COLO829 (cell line): ENCODE measurements around the gene NUDC.
"Not testable (repeated sequence)": the region's sequence is repeated elsewhere in the genome, so short reads cannot be mapped to it uniquely, and the experiment has no call there.

ENCODE experiments used
- DNase-seq: peaks from one replicate; pipeline ENCODE4 v3.0.0; 2012; ENCODE audit warnings: low spot score

The NUDC gene

DNA sequence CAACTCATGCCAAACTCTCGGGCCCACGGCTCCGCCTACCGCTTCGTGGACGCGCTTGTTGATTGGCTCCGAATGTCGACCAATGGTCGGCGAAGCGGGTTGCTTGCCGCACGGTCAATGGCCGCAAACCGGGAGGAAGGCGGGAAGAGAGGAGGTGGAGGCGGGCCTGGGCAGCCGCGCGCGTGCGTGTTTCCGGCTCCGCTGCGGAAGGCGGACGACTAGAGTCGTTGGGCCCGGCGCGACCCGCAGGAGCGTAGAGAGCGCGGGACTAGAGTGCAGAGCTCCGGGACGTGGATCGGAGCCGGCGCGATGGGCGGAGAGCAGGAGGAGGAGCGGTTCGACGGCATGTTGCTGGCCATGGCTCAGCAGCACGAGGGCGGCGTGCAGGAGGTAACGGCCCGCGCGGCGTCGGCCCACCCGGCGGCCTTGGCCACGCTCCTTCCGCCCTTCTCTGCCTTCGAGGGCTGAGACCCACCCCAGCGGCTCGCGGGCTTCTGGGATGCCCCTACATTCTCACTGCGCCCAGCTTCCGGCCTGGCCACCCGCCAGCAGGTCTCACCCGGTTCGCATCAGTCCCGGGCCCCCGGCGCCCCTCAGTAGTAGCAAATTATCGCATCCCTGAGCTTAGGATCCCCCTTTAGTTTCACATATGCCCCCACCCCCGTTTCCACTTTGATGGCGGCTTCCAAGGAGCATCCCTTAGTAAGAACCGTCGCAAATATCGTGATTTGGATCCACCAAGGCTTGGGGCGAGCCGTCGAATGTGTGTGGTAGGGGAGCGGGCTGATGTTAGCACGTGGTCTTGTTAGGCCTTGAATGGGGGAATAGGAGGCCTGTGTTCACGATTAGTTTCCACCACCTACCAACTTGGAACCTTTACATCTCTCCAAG is at the start of gene NUDC:
NUDC (plus strand) TSS at position 204 of the 891 bp plus-strand sequence; CDS start at position 310, 106 bp downstream.
- peak; percentile 98 for DNase-seq

DNA sequence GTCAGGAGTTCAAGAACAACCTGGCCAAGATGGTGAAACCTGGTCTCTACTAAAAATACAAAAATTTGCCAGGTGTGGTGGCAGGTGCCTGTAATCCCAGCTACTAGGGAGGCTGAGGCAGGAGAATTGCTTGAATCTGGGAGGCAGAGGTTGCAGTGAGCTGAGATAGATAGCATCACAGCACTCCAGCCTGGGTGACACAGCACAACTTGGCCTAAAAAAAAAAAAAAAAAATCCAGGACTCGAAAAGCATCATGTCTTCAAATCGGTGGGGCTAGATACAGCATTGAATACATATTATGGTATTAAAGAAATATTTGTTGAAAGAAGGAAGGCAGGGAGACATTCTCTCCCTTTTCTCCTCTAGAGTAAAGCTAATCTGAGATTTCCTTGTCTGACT is 48.4 kb upstream of the NUDC start:
- DNase-seq, result not testable (repeated sequence)

DNA sequence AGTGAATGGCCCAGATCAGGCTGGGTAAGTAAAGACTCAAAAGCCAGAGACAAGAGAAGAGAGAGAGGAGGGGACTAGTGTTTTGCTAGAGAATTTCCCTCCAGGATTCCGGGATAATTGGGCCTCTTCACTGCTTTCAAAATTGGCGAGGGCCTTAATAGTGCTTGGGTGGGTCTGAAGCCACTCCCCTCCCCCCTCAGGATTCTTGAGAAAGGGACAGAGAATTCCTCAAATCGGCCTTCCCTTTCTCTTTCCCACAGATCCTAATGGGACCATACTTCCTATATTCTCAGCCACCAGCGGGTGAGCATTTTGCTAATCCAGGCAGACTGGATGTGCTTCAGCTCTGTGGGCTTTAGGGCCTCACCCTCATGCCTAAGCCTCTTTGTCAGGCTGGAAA is 46.6 kb upstream of the NUDC start:
- no peak for DNase-seq

DNA sequence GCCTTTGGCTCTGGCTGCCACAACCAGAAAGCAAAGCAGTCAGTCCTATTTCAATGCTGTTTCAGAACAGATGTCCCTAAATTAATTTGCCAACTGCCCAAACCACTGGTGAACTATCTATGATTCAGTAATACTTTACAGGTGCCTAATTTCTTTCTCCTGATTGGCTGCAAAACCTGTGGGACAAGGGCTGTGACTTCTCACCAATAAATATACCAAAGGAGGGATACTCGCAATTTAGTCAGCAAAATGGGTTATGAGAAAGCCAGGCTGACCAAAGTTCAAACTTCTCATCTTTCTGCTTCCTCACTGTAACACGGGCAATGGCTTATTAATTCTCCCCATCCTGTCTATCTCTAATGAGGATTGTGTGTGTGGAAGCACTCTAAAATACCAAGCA is 44.2 kb upstream of the NUDC start:
- DNase-seq, result no peak

DNA sequence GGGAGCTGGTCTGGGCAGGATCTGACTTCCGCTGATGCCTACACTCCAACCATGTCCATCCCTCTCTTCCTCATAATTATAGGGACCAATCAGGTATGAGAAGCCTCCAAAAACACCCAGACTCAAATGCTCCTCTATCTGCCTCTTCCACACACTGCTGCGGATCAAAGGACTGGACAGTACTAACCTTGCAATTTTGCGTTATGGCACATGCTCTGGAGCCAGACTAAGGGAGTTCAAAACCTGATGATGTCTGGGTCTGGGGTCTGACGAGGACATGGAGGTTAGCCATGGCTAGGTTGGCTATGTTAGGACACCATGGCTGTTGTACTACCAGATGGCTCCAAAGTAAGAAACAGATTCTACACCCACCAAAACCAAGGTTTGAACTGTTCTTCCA is 41.8 kb upstream of the NUDC start:
- DNase-seq, result no peak

- DNase-seq, result not testable (repeated sequence)
Observed at GRCh38 chr1:26881611-26882010, 39.9 kb upstream of the NUDC start.

DNA sequence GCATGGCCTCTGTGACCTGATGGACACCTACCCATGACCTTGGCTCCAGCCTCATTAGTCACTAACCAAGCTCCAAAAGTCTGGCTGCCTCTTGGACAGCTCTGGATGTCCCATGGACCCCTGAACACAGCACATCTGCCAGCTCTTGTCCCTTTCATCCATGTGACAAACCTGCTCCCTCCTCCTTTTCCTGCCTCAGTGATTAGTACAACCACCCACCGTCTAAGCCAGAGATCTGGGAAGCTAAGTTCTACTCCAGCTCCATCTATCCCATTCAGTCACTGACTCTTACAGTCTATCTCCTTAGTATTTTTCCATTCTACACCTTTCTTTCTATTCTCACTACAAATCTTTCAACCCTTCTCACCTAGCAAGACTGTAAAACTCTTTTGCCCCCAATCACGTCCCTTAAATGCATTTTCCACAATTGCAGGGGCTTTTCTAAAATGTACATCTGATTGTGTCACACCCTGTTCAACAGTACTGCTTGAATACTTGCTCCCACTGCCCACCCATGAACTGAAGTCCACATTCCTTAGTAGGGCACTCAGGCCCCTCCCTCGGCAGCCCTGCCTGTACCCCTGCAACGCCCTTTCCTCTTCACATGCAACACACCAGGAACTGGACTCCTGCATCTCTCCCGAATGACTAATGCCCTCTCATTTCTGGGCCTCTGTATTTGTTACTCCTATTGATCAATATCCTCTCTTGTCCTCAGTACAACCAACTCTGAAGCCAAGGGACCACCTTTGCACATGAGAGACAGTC is 38.7 kb upstream of the NUDC start:
- no peak for DNase-seq

GRCh38 chr1:26887125-26887524 is 34.4 kb upstream of the NUDC start:
- DNase-seq, result no peak

GRCh38 chr1:26888231-26888630 is 33.3 kb upstream of the NUDC start:
- no peak for DNase-seq

- DNase-seq, result peak; percentile 77
Observed at GRCh38 chr1:26889551-26890466, 31.7 kb upstream of the NUDC start, which contains the start of gene GPN2. Gene GPN2 (minus strand): TSS chr1:26890283. CDS start chr1:26890096, 187 bp downstream.

DNA sequence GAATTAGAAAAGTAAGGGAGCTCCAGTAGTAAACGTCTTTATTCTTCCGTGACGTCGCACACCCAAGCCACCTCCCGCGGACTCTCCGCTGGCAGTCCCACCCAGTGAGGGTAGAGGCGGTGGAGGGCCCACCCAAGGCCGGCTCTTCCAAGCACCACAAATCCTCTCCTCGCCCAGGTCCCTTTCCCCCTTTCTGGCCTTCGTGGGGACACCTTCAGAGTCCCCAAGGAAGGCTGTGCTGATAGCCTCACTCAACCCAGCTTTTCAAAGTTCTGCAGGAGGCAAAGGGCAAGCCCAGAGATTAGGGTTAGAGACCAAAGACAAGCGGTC is 31.1 kb upstream of the NUDC start:
- no peak for DNase-seq

GRCh38 chr1:26894263-26894662 is 27.3 kb upstream of the NUDC start:
- no peak for DNase-seq

DNA sequence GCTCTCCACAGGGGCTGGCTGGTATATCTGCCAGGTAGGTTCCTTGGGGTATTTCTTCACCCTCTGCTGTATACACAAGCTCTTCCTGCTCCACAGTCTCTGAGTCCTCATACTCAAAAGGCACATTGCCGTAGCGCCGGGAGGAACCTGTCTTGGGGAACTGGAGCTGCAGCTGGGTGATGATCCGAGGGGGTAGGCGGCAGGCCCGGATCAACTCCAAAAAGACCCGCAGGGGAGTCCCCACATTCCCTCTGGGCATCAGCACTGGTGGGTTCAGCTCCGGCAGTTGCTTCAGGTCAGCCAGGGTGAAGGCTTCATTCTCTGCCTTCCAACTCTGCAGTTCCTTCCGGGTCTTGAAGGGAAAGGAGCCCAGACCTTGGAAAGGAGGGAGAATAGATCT is 24.2 kb upstream of the NUDC start:
- DNase-seq, result no peak

DNA sequence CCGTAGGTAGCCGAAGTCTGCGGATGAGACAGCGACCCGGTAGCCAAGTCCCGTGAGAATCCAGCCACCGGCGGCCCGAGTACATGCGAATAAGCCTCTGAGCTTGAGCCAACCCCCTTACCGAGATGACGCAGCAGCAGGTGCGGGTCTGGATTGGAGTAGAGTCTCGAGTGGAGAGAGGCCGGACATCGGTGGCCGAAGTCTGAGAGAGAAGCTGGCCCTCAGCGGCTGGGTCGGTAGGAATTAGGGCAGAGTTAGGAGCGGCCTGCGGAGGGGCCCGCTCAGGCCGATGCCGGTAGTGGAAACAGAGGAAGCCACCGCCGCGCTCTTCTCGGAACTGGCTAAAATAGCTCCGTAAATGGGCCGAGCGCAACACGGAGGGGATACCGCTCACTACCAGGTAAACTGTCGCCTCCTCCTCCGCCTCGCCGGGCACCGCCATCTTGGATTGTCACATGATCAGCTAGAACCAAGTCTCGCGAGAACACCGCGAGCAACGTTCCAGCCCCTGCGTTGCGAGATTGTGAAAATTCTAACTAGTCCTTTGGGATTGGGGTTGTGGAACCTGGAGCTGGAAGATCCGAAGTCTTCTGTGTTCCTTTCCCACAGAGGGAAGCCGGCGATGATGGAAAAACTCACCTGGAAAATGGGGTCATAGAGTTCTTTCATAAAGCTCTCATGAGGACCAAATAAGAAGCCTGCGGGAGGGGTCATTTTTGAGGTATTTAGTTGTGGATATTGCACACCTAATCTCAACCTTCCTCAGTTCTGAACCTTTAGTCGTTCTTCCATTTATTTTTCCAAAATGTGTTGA is 21.3 kb upstream of the NUDC start, which contains the start of gene GPATCH3:
GPATCH3 (minus strand) TSS at position 467 of the 814 bp plus-strand sequence; CDS start at position 442, 25 bp downstream.
- DNase-seq, result peak; percentile 93

DNA sequence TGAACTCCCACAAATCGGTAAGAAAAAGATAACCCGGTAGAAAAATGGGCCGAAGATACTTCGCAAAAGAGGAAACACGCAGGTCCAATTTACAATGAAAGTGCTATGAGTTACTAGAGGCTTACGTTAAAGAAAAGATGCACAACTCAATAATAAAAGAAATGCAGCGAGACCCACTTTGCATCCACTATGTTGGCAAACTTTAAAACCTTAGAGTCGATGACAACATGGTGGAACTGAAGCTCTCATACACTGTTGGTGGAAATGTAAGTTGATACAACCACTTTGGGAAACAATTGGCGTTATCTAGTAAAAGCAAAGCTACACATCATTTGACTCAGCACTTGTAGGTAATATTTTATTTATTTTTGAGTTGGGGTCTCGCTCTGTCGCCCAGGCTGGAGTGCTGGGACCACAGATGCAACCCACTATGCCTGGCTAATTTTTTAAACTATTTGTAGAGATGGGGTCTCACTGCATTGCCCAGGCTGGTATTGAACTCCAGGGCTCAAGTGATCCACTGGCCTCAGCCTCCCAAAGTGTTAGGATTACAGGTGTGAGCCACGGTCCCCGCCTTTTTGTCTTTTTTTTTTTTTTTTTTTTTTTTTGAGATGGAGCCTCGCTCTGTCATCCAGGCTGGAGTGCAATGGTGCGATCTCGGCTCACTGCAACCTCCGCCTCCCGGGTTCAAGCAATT is 20.6 kb upstream of the NUDC start:
- no peak for DNase-seq

GRCh38 chr1:26907071-26907917 is 14.2 kb upstream of the NUDC start:
- DNase-seq, result no peak

DNA sequence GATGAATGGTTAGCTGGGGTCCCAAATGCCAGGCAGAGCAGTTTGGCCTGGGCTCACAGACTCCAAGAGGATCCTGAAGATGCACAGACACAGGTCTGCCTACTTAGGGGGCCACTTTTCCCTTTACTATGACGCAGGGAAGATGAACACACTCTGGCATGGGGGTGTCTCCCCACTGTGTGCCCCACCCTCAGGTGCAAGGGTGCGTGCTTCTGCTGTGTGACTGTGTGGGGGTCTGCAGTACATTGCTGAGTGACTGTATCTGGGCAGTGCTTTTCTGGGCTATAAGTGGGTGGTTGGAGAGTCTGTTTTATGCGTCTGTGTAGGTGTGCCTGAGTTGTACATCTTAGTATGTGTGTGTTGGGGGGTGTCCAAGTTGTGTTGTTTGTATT is 11.6 kb upstream of the NUDC start:
- DNase-seq, result no peak

- no peak for DNase-seq
Observed at GRCh38 chr1:26910343-26911160, 11.0 kb upstream of the NUDC start.
